ENCODE results near the gene PAX8. TPM values are rescaled to one million over a fixed set of nuclear protein-coding genes. Genes with fewer than 3 reads are reported as not detected.

The PAX8 gene
- total and polyA plus RNA-seq, 2 experiments from 2014 or later, result 5.8 to 13.1 TPM

- Histone ChIP-seq H2AFZ (no peak overlapping the region), H4K20me1 (ENCODE audit: insufficient read depth) (no peaks in the 10 kb centered on the region), H3F3A (ENCODE audit: insufficient read depth) (no peaks in the 10 kb centered on the region), H3K9ac (no peak overlapping the region), H3K27me3 (replicated peaks; ENCODE audit: insufficient read depth) (no peaks in the 10 kb centered on the region), H3K27ac (no peak overlapping the region), H3K4me3 (no peak overlapping the region), H3K9me3 (ENCODE audit: low read depth) (no peaks in the 10 kb centered on the region), H3K9me2 (ENCODE audit: insufficient read depth) (no peaks in the 10 kb centered on the region), H3K4me1 (ENCODE audit: insufficient read depth) (no peaks in the 10 kb centered on the region), H3K36me3 (ENCODE audit: low read depth) (no peaks in the 10 kb centered on the region), H3K79me2 (ENCODE audit: insufficient read depth) (no peaks in the 10 kb centered on the region), H3K4me2 (ENCODE audit: unreplicated experiment) (no peak overlapping the region)
- DNase-seq, result no peak
- in situ Hi-C loops (cut with MboI), result no loop called here
- TF ChIP-seq EZH2 (IDR thresholded peaks at IDR 0.05; ENCODE audit: insufficient read depth, poor library complexity, severe bottlenecking), result no peak
- TF ChIP-seq EZH2phosphoT487 (IDR thresholded peaks at IDR 0.05; ENCODE audit: insufficient read depth, low read depth), result no peak
- WGBS, 2 experiments (ENCODE audit: low coverage in 1 of 2, low lambda C conversion rate in 2 of 2, missing lambda C conversion rate in 2 of 2), result 78 to 87% methylated on average over 10 of the region's 10 CpGs
These were observed 92.9 kb downstream of the PAX8 start for GRCh38 chr2:113185664-113186432.

DNA sequence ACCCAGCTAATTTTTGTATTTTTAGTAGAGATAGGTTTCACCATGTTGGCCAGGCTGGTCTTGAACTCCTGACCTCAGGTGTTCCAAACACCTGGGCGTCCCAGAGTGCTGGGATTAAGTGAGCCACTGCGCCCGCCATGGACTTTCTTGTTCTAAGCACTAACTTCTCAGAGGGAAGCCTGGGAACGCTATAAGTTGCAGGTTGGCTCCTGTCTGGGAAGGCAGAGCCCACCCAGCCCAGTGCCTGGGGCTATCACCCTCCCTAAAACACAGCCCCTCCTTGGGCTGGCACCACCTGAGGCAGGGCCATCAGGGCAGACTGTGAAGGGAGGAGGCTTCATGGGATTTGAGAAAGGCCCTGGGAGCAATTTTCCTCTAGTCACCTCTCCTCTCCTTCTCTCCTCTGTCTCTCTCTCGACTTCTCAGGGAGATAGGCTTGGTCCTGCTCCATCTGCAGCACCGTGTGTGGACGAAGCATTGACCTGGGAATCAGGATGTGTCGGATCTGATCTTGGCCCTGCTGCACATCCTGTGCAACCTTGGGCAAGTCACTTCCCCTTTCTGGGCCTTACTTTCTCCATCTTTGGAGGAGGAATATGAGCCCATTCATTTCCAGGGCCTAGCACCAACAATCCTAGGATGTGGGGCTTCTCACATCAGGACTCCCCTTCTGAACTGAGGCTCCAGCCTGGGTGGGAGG lies 94.0 kb downstream of the PAX8 start:
- no peak overlapping the region for H2AFZ ChIP-seq
- no peaks in the 10 kb centered on the region for H3K9me2 ChIP-seq (ENCODE audit: insufficient read depth)
- 94 to 98% methylated on average over 8 of the region's 8 CpGs for WGBS, 2 experiments (ENCODE audit: low coverage in 1 of 2, low lambda C conversion rate in 2 of 2, missing lambda C conversion rate in 2 of 2)
- no peaks in the 10 kb centered on the region for H4K20me1 ChIP-seq (ENCODE audit: insufficient read depth)
- H3K9me3 ChIP-seq (ENCODE audit: low read depth), result no peaks in the 10 kb centered on the region
- no peaks in the 10 kb centered on the region for H3K36me3 ChIP-seq (ENCODE audit: low read depth)
- H3K4me2 ChIP-seq (ENCODE audit: unreplicated experiment), result no peak overlapping the region
- no peak for TF ChIP-seq EZH2 (IDR thresholded peaks at IDR 0.05; ENCODE audit: insufficient read depth, poor library complexity, severe bottlenecking)
- TF ChIP-seq EZH2phosphoT487 (IDR thresholded peaks at IDR 0.05; ENCODE audit: insufficient read depth, low read depth), result no peak
- H3K27me3 ChIP-seq (replicated peaks; ENCODE audit: insufficient read depth), result no peaks in the 10 kb centered on the region
- H3K27ac ChIP-seq, result no peak overlapping the region
- no peak overlapping the region for H3K9ac ChIP-seq
- no peak overlapping the region for H3K4me3 ChIP-seq
- H3F3A ChIP-seq (ENCODE audit: insufficient read depth), result no peaks in the 10 kb centered on the region
- DNase-seq, result no peak
- H3K4me1 ChIP-seq (ENCODE audit: insufficient read depth), result no peaks in the 10 kb centered on the region
- H3K79me2 ChIP-seq (ENCODE audit: insufficient read depth), result no peaks in the 10 kb centered on the region
- in situ Hi-C loops (cut with MboI), result no loop called here

- Histone ChIP-seq H3K27me3 (replicated peaks; ENCODE audit: insufficient read depth) (no peaks in the 10 kb centered on the region), H3K36me3 (ENCODE audit: low read depth) (no peaks in the 10 kb centered on the region), H3K9me2 (ENCODE audit: insufficient read depth) (no peaks in the 10 kb centered on the region), H3K9me3 (ENCODE audit: low read depth) (no peaks in the 10 kb centered on the region), H3K4me1 (ENCODE audit: insufficient read depth) (no peaks in the 10 kb centered on the region), H3F3A (ENCODE audit: insufficient read depth) (no peaks in the 10 kb centered on the region), H3K9ac (no peak overlapping the region), H4K20me1 (ENCODE audit: insufficient read depth) (no peaks in the 10 kb centered on the region), H2AFZ (no peak overlapping the region), H3K27ac (no peak overlapping the region), H3K79me2 (ENCODE audit: insufficient read depth) (no peaks in the 10 kb centered on the region), H3K4me2 (ENCODE audit: unreplicated experiment) (no peak overlapping the region), H3K4me3 (no peak overlapping the region)
- no peak for TF ChIP-seq EZH2phosphoT487 (IDR thresholded peaks at IDR 0.05; ENCODE audit: insufficient read depth, low read depth)
- no peak for TF ChIP-seq EZH2 (IDR thresholded peaks at IDR 0.05; ENCODE audit: insufficient read depth, poor library complexity, severe bottlenecking)
- 85 to 92% methylated on average over 2 of the region's 2 CpGs for WGBS, 2 experiments (ENCODE audit: low coverage in 1 of 2, low lambda C conversion rate in 2 of 2, missing lambda C conversion rate in 2 of 2)
- in situ Hi-C loops (cut with MboI), result no loop called here
- DNase-seq, result no peak
These were observed 95.0 kb downstream of the PAX8 start for GRCh38 chr2:113183703-113184102.

GRCh38 chr2:113183264-113183663 lies 95.5 kb downstream of the PAX8 start:
- in situ Hi-C loops (cut with MboI), result no loop called here
- WGBS, 2 experiments (ENCODE audit: low coverage in 1 of 2, low lambda C conversion rate in 2 of 2, missing lambda C conversion rate in 2 of 2), result 81 to 85% methylated on average over 7 of the region's 8 CpGs
- Histone ChIP-seq H3K9me2 (ENCODE audit: insufficient read depth) (no peaks in the 10 kb centered on the region), H4K20me1 (ENCODE audit: insufficient read depth) (no peaks in the 10 kb centered on the region), H3K4me1 (ENCODE audit: insufficient read depth) (no peaks in the 10 kb centered on the region), H3K4me3 (no peak overlapping the region), H3K36me3 (ENCODE audit: low read depth) (no peaks in the 10 kb centered on the region), H3F3A (ENCODE audit: insufficient read depth) (no peaks in the 10 kb centered on the region), H3K27ac (no peak overlapping the region), H3K79me2 (ENCODE audit: insufficient read depth) (no peaks in the 10 kb centered on the region), H3K9me3 (ENCODE audit: low read depth) (no peaks in the 10 kb centered on the region), H3K27me3 (replicated peaks; ENCODE audit: insufficient read depth) (no peaks in the 10 kb centered on the region), H3K4me2 (ENCODE audit: unreplicated experiment) (no peak overlapping the region), H3K9ac (no peak overlapping the region), H2AFZ (no peak overlapping the region)
- DNase-seq, result no peak
- TF ChIP-seq EZH2 (IDR thresholded peaks at IDR 0.05; ENCODE audit: insufficient read depth, poor library complexity, severe bottlenecking) (no peak), EZH2phosphoT487 (IDR thresholded peaks at IDR 0.05; ENCODE audit: insufficient read depth, low read depth) (no peak)

Measured in GM23248 (cell line).